IgD-negative memory B cell (primary cell): ENCODE results near the gene MAPRE3. TPM values are rescaled to one million over a fixed set of nuclear protein-coding genes. Genes with fewer than 3 reads are reported as not detected.

Experiments
- H3K27ac Mint-ChIP-seq, 3 donors: one replicate each; pipeline ENCODE4 v1.8.0; 2020 to 2022; ENCODE audit warnings: mild to moderate bottlenecking in 3 of 3, mixed read lengths in 3 of 3, moderate library complexity in 1 of 3
- H3K27me3 Mint-ChIP-seq: one replicate; pipeline ENCODE4 v1.8.0; 2021; ENCODE audit warnings: mixed read lengths
- H3K36me3 Mint-ChIP-seq: one replicate; pipeline ENCODE4 v1.8.0; 2020; ENCODE audit warnings: mild to moderate bottlenecking, mixed read lengths
- H3K4me1 Mint-ChIP-seq, 3 donors: one replicate each; pipeline ENCODE4 v1.8.0; 2020 to 2022; ENCODE audit warnings: mixed read lengths in 3 of 3, mild to moderate bottlenecking in 1 of 3
- H3K4me3 Mint-ChIP-seq, 4 donors: one replicate each; pipeline ENCODE4 v1.8.0; 2020 to 2022; ENCODE audit warnings: mild to moderate bottlenecking in 4 of 4, mixed read lengths in 4 of 4, moderate library complexity in 3 of 4
- H3K9me3 Mint-ChIP-seq, 3 donors: one replicate each; pipeline ENCODE4 v1.8.0; 2020 to 2021; ENCODE audit warnings: mixed read lengths in 3 of 3, mild to moderate bottlenecking in 1 of 3
- polyA plus RNA-seq: library from polyadenylated mRNA; unstranded; fragments of 300-500 nt; fragmentation: Illumina TruSeq; gene quantifications from one replicate; pipeline ENCODE4 v1.2.3, GENCODE V29; 2021

The MAPRE3 gene
- polyA plus RNA-seq, 1 donor from 2014 or later, result 2.4 TPM

DNA sequence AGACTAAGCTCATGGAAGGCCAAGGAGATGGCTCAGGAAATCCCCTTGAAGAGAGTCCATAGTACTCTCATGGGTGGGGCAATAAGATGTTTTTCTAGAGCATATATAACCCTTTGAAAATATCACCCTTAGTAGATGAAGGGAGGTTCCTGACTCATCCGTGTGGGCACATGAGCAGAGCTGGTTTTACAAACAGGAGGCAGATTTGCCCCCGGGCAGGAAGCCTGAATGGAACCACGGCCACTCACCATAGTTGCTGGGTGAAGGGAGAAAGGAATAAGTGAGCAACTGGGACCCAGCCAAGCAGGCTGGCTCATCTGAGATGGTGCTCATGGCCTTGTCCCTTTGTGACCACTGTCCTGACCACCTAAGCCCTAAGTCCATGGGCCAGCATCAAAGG is 29.0 kb upstream of the MAPRE3 start:
- Mint-ChIP-seq H3K27ac (no peak overlapping the region), H3K4me1 (peaks cover 0 to 4% (median 2%) of the 10 kb centered on the region in 3 donors), H3K36me3 (no peaks in the 10 kb centered on the region), H3K27me3 (peaks cover 10% of the 10 kb centered on the region), H3K9me3 (no peaks in the 10 kb centered on the region), H3K4me3 (no peak overlapping the region)

DNA sequence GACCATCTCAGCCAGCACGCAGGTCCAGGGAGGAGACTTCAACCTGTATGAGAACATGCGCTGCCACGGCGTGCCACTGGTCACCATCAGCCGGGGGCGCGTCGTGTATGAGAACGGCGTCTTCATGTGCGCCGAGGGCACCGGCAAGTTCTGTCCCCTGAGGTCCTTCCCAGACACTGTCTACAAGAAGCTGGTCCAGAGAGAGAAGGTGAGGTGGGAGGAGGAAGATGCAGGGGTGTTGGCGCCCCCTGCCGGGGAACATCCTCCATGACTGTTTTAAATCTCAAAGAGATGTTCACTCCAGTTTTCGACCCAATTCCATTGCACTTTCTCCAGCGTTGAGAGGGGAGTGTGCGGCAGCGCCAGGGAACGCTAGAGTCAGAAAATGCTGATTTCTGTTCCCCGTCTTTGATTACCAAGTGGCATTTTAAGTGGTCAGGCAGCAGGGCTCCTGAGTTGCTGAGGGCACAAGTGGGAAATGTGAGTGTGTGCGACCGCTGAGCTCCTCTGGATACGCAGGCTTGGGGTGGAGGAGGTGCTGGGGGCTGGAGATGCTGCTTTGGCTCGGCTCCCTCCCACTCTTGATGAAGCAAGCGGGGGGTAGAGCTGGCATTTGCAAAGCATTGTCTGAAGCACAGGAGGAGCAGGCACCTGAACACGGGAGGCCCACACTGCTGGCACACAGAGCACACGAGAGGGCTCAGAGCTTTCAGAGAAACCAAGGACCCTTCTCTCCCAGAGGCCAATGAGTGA is 27.7 kb upstream of the MAPRE3 start:
- Mint-ChIP-seq H3K27ac (peak overlapping the region in 1 of 3 donors; percentile 37), H3K36me3 (no peaks in the 10 kb centered on the region), H3K27me3 (peaks cover 10% of the 10 kb centered on the region), H3K4me1 (peaks cover 0 to 4% (median 2%) of the 10 kb centered on the region in 3 donors), H3K9me3 (no peaks in the 10 kb centered on the region), H3K4me3 (peak overlapping the region in 1 of 4 donors; percentile 23)

DNA sequence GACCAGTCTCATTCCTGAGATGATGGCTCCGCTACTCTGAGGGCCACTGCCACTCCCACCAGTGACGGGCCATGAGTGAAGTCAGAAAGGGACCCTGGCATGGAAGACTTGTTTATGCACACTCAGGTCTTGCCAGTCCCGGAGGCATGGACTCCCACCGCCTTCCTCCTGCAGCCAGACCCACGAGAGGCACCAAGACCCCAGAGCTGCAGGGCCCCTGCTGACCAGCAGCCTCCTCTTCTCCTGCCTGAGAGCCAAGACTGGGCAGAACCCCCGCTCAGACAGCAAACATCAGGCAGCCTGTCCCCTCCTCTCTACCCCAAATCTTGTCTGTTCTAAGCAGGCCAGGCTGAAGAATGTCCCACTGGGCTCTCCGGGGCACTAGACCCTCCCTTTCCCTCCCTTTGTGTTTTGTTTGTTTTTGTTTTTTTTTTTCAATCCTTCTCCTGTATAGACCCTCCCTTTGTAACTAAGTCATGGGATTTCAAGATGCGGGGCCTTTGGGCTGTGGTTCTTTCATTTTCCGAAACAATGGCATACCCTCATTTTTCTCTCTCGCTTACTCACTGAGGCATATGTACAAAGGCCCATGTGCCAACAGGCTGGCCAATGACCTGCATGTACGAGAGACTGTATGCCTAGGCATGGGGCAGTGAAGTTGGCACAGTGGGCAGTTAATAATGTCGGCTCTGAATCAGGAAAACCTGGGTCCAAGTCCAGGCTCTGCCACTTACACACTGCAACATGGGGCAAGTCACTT is 24.3 kb upstream of the MAPRE3 start:
- H3K9me3 Mint-ChIP-seq, result no peaks in the 10 kb centered on the region
- no peaks in the 10 kb centered on the region for H3K36me3 Mint-ChIP-seq
- H3K27me3 Mint-ChIP-seq, result peaks cover 18% of the 10 kb centered on the region
- H3K4me3 Mint-ChIP-seq, result no peak overlapping the region
- peaks cover 0 to 4% (median 2%) of the 10 kb centered on the region in 3 donors for H3K4me1 Mint-ChIP-seq
- no peak overlapping the region for H3K27ac Mint-ChIP-seq

DNA sequence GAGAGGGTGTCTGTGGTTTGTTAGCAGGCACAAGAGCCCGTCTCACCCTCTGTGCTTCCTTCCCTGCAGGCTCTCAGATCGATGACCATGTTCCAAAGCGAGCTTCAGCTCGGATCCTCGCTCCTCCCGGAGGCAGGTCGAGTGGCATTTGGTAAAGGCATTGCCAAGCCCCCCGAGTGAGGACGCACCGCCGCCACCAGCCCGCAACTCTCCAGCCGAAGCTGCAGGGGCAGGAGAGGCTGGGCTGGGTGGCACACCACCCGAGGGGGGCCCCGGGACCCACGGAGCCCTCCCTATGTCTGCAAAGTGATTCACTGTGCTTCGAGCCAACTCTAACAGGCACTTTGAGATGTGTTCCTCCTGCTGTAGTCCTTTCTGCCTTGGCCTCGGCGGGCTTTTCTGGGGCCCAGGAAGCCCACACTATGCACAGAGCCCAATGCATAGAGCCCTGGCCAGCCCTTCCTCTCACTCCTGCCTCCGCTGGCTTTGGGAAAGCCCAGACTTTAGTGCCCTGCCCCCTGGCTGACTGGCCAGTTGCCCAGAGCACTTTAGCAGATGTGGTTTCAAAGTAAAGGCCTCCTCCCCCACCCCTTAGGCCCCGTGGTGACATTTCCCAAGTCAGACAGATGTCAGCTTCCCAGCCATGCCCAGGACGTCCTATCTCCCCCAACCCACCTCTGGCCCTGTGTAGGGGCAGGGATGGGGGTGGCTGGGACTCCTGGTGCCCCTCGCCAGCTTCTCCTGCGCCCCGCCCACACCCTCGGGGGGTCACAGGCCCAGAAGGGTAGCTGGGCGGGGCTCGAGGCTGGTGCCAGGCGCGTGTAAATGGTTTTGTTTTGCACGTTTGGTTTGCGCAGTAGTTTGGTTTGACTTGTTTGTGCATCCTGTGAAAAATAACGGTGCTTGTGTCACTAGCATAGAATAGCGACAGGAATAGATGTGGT is 23.3 kb upstream of the MAPRE3 start:
- H3K36me3 Mint-ChIP-seq, result no peaks in the 10 kb centered on the region
- no peak overlapping the region for H3K4me3 Mint-ChIP-seq
- H3K4me1 Mint-ChIP-seq, result peaks cover 0 to 4% (median 2%) of the 10 kb centered on the region in 3 donors

DNA sequence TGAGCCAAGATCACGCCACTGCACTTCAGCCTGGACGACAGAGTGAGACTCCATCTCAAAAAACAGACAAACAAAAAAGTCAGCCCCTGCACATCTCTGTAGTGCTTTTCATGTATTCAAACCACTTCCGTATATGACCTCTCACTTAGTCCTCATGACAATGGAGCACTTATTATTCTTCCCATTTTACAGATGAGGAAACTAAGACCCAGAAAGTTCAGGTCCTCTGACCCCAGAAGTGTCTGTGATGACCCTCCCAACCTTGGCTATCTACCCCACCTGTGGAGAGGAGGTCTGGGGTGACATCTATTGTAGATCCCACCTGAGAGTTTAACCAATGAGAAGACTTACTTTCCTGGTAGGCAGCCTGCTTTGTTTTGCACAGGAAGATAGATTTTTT is 21.6 kb upstream of the MAPRE3 start:
- H3K9me3 Mint-ChIP-seq, result no peaks in the 10 kb centered on the region
- no peak overlapping the region for H3K27ac Mint-ChIP-seq
- H3K36me3 Mint-ChIP-seq, result no peaks in the 10 kb centered on the region

More for the DNA sequence above, 23.3 kb upstream of the MAPRE3 start:
- Mint-ChIP-seq H3K27ac (no peak overlapping the region), H3K27me3 (peaks cover 20% of the 10 kb centered on the region), H3K9me3 (no peaks in the 10 kb centered on the region)

DNA sequence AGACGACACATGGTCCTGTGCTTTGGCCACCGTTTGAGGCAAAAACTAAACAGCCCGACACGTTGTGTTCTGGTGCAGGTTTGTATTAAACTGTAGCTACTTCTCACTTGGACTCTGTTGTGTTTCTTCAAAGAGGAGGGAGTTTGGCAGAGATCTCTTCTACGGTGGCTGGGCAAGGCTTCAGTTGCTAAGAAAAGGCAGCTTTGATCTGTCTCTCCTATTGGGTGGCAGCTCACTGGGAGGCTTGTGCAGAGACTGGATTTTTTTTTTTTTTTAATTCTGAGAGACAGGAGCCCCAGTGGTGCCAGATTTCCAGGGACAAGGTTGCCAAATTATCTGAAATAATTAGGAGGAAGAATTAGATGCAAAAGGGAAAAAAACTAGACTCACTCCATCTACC is 20.2 kb upstream of the MAPRE3 start:
- peaks cover 21% of the 10 kb centered on the region for H3K27me3 Mint-ChIP-seq
- no peak overlapping the region for H3K27ac Mint-ChIP-seq
- H3K36me3 Mint-ChIP-seq, result no peaks in the 10 kb centered on the region
- H3K9me3 Mint-ChIP-seq, result no peaks in the 10 kb centered on the region
- no peak overlapping the region for H3K4me3 Mint-ChIP-seq
- no peaks in the 10 kb centered on the region for H3K4me1 Mint-ChIP-seq

More for the DNA sequence above, 21.6 kb upstream of the MAPRE3 start:
- Mint-ChIP-seq H3K4me3 (no peak overlapping the region), H3K4me1 (no peaks in the 10 kb centered on the region), H3K27me3 (peaks cover 16% of the 10 kb centered on the region)

DNA sequence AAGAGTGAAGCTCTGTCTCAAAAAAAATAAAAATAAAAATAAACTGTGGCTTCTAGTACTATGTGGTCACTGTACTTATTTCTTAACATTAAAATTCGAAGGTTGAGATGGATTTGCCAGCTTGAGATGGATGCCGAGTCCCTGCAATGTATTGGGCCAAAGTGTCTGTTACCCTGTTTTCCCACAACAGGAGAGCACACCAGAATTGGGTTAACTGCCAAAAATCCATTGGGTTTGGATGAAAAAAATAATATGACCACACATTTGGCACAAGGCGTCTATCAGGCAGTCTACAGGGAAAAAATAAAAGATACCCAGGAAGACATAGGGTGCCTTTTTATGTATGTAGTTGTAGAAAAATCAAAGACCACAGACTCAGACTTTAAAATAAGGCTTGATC is 19.2 kb upstream of the MAPRE3 start:
- Mint-ChIP-seq H3K4me3 (no peak overlapping the region), H3K27me3 (peaks cover 23% of the 10 kb centered on the region), H3K27ac (no peak overlapping the region), H3K36me3 (no peaks in the 10 kb centered on the region), H3K9me3 (no peaks in the 10 kb centered on the region), H3K4me1 (no peaks in the 10 kb centered on the region)

DNA sequence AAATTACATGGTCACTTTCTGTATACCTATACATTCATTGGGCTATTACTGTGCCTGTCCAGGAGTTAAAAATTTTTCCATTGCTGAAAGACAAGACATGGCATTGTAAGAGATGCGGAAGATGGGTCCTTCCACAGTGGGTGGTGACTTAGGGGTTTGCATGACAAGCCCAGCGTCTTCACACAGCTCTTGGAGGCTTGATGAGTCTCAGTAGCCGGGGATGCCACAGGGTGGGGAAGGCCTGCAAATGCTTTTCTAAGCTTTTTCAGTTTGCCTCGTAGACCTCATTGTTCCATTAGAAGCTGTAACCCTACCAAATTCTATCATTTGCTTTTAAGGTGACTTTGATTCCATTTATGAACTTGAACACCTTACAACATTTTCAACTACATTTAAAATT is 18.1 kb upstream of the MAPRE3 start:
- Mint-ChIP-seq H3K4me1 (no peaks in the 10 kb centered on the region), H3K27me3 (peaks cover 23% of the 10 kb centered on the region), H3K9me3 (no peaks in the 10 kb centered on the region), H3K4me3 (no peak overlapping the region), H3K27ac (no peak overlapping the region), H3K36me3 (no peaks in the 10 kb centered on the region)

DNA sequence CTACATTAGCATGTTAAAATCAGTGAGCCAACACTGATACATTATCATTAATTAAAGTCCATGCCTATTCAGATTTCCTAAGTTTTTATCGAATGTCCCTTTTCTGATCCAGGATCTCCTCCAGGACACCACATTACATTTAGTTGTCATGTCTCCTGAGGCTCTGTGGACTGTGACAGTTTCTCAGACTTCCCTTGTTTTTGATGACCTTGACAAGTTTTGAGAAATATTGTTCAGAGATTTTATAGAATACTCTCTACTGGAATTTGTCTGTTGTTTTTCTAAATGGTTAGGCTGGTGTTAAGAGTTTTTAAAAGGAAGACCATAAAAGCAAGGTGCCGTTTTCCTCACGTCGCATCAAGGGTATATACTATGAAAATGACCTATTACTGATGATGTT is 16.3 kb upstream of the MAPRE3 start:
- Mint-ChIP-seq H3K27me3 (peaks cover 21% of the 10 kb centered on the region), H3K4me3 (no peak overlapping the region), H3K9me3 (no peaks in the 10 kb centered on the region), H3K36me3 (no peaks in the 10 kb centered on the region), H3K4me1 (peaks cover 0 to 4% (median 0%) of the 10 kb centered on the region in 3 donors), H3K27ac (no peak overlapping the region)

DNA sequence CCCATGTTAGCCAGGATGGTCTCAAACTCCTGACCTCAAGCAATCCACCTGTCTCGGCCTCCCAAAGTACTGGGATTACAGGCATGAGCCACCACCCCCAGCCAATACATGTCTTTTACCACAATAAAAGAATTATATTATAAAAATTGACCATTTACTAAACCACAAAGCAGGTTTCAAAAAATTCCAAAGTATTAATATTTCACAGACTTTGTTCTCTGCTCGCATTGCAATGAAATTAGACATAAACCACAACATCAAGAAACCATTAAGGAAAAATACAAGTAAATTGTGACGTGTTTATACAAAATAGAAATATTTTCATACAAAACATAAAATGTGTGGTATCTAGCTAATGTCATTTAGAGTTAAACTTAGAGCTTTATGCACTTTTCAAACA is 13.4 kb upstream of the MAPRE3 start:
- no peaks in the 10 kb centered on the region for H3K9me3 Mint-ChIP-seq
- H3K4me1 Mint-ChIP-seq, result peaks cover 2 to 4% (median 2%) of the 10 kb centered on the region in 3 donors
- peaks cover 21% of the 10 kb centered on the region for H3K27me3 Mint-ChIP-seq
- no peak overlapping the region for H3K27ac Mint-ChIP-seq
- H3K36me3 Mint-ChIP-seq, result no peaks in the 10 kb centered on the region
- no peak overlapping the region for H3K4me3 Mint-ChIP-seq

DNA sequence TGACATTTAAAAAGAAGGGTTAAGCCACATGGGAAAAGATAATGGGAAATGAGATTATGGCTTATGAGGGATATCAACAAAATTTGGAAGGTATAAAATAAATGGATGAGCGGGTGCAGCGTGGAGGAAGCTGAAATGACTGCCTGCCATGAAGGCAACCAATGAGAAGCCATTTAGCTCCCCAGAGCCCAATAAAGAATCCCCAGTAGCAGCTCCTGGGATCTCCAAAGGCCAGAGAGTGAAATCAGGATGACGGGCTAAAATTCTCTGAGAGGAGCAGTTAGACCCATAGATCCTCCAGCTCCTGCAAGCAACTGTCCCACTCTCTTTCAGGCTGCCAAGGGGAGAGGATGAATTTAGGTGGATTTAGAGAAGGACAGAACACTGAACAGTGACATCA is 12.9 kb upstream of the MAPRE3 start:
- H3K27me3 Mint-ChIP-seq, result peaks cover 16% of the 10 kb centered on the region
- no peaks in the 10 kb centered on the region for H3K9me3 Mint-ChIP-seq
- H3K36me3 Mint-ChIP-seq, result no peaks in the 10 kb centered on the region
- H3K4me3 Mint-ChIP-seq, result no peak overlapping the region
- no peak overlapping the region for H3K27ac Mint-ChIP-seq
- H3K4me1 Mint-ChIP-seq, result peaks cover 2 to 4% (median 2%) of the 10 kb centered on the region in 3 donors

DNA sequence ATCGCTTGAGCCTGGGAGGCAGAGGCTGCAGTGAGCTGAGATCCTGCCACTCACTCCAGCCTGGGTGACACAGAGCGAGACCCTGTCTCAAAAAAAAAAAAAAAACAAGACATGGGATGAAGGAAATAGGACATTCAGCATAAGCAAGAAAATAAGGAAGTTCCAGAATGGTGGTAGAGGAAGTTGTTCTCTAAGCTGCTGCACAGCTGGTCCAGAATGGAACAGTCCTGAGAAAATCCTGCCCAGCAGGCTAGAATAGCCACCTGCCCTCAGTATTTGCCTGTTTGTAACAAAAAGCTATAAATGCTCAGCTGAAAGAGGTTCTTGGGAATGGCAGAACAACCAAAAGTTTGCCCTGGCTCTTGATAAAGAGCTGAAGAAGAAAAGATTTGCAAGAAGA is 11.1 kb upstream of the MAPRE3 start:
- no peaks in the 10 kb centered on the region for H3K9me3 Mint-ChIP-seq

DNA sequence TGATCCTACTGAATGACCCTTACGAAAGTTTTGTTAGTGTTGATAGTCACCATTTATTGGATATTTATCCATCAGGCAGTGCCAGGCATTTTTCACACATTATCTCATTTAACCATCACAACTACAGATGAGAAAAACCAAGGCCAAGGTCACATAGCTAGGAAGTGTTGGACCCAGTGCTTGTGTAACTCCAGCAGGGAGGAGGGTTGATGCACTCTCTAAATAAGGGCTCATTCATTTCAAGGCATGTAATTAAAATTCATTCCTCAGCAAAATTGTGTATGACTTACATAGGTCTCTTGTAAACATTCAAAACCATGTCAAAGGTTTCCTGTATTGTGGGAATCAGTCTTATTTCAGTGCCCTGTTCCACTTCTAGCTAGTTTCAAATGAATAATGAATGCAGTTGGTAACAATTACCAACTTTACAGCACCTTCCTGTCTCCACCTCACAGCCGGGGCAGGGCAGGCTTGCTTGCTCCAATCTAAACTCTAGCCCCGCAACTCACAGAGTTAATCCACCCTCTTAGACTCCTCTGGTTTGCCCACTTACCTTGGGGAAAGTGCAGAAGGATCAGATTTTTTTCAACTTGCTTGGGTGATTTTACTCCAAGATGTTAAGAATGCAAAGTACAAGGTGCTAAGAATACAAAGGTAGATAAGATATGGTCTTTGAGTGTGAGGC is 5.8 kb upstream of the MAPRE3 start:
- Mint-ChIP-seq H3K4me1 (peaks cover 4 to 6% (median 6%) of the 10 kb centered on the region in 3 donors), H3K36me3 (no peaks in the 10 kb centered on the region), H3K9me3 (no peaks in the 10 kb centered on the region), H3K27ac (no peak overlapping the region), H3K27me3 (peaks cover 27% of the 10 kb centered on the region), H3K4me3 (no peak overlapping the region)

More for the DNA sequence above, 11.1 kb upstream of the MAPRE3 start:
- H3K4me1 Mint-ChIP-seq, result peaks cover 2 to 4% (median 2%) of the 10 kb centered on the region in 3 donors
- H3K4me3 Mint-ChIP-seq, result no peak overlapping the region
- H3K36me3 Mint-ChIP-seq, result no peaks in the 10 kb centered on the region
- H3K27me3 Mint-ChIP-seq, result peaks cover 22% of the 10 kb centered on the region
- no peak overlapping the region for H3K27ac Mint-ChIP-seq

DNA sequence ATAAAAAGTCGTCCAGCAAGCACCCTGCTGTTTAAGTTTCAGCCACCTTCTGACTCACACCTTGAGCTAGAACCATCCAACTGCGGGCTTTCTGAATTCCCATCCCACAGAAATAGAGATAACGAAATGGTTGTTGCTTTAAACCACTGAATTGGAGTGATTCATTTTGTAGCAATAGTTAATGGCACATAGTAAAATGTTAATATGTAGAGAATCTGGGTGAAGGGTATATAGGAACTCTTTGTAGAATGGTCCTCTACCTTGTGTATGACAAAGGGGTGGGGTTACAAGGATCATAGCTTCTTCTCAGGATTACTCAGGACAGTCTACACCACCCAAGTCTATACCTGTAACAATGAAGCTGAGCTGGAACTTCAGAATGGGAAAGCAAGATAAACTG is 2.4 kb upstream of the MAPRE3 start:
- Mint-ChIP-seq H3K27ac (peak overlapping the region in 1 of 3 donors; percentile 13), H3K4me1 (peaks cover 10 to 16% (median 11%) of the 10 kb centered on the region in 3 donors), H3K36me3 (no peaks in the 10 kb centered on the region), H3K4me3 (peak overlapping the region in 1 of 4 donors; percentile 83), H3K27me3 (peaks cover 20% of the 10 kb centered on the region), H3K9me3 (no peaks in the 10 kb centered on the region)
